SU-DHL-6 (cell line): ENCODE measurements around the gene FBXW8.

ENCODE experiments used
- CTCF ChIP-seq: fragments of 200-600 bp; sonication (generic); IDR thresholded peaks from one replicate; pipeline ENCODE4 v1.5.1; 2017; ENCODE audit warnings: antibody characterized with exemption, mild to moderate bottlenecking, low read length, moderate library complexity; ENCODE audit not compliant: insufficient read depth, poor library complexity, severe bottlenecking
- EZH2phosphoT487 ChIP-seq: fragments of 200-600 bp; sonication (generic), shearing (Covaris generic); conservative IDR thresholded peaks from 2 replicates; pipeline ENCODE4 v1.6.1; 2018; ENCODE audit warnings: mild to moderate bottlenecking, antibody characterized with exemption, low read length, moderate library complexity, mixed read lengths

DNA sequence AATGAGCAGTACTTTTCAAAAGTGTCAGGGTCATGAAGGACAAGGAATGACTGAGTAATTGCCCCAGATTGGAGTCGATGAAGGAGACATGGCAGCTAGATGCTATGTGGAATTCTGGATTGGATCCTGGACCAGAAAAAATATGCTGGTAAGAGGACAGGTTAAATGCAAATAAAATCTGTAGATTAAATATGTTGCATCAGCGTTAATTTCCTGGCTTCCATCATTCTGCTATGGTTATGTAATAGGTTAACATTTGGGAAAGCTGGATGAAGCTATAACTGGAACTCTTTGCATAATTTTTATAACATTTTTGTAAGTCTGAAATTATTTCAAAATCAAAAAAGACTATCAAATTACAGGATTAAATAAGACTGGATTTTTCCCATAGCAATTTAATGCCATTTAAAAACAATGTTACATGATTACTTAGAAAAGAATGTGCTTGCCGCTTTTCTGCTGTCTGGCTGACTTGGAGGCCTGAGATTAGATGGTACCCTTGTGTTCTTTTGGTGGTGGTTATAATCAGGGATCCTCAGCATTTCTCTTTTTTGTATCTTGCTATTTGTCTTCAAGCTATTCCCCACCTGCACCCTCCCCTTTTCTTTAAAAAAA, 65.1 kb downstream of the FBXW8 start:
- no peak for TF ChIP-seq CTCF
- TF ChIP-seq EZH2phosphoT487, result no peak
